Transverse colon (tissue), 4 donors: ENCODE measurements around the gene PSAP. TPM values are rescaled to one million over a fixed set of nuclear protein-coding genes. Genes with fewer than 3 reads are reported as not detected.

Source experiments
- DNase-seq: peaks from one replicate; pipeline ENCODE4 v3.0.0-alpha.2; 2019
- H3K27ac ChIP-seq, 4 donors: fragments of 200-600 bp; sonication (generic); 2 replicates each; pipeline ENCODE4 v1.5.1; 2016 to 2018; ENCODE audit warnings: inconsistent platforms in 4 of 4
- H3K27me3 ChIP-seq: fragments of 200-600 bp; sonication (generic); 2 replicates; pipeline ENCODE4 v1.5.1; 2017; ENCODE audit warnings: inconsistent platforms
- H3K36me3 ChIP-seq, 4 donors: fragments of 200-600 bp; sonication (generic); 2 replicates each; pipeline ENCODE4 v1.5.1; 2017 to 2019; ENCODE audit warnings: inconsistent platforms in 4 of 4
- H3K4me1 ChIP-seq, 4 donors: fragments of 200-600 bp; sonication (generic); 2 replicates each; pipeline ENCODE4 v1.5.1; 2017 to 2020; ENCODE audit warnings: inconsistent platforms in 4 of 4
- H3K4me3 ChIP-seq, 4 donors: fragments of 200-600 bp; sonication (generic); 1 replicate in 1 of 4; 2 replicates in 3 of 4; pipeline versions ENCODE4 v1.5.1 to v1.6.1; 2017 to 2019; ENCODE audit warnings: inconsistent platforms in 4 of 4
- H3K9me3 ChIP-seq, 2 donors: fragments of 200-600 bp; sonication (generic); 2 replicates each; pipeline ENCODE4 v1.5.1; 2017 to 2019; ENCODE audit warnings: inconsistent platforms in 2 of 2
- EP300 ChIP-seq: sonication (generic); formaldehyde crosslinking; IDR thresholded peaks from one replicate; pipeline ENCODE4 v1.6.1; 2017; ENCODE audit warnings: antibody characterized with exemption, low read depth
- POLR2A ChIP-seq: fragments of 450-650 bp; IDR thresholded peaks from one replicate; pipeline ENCODE4 v1.6.1; 2016; ENCODE audit warnings: antibody characterized with exemption, mild to moderate bottlenecking, moderate library complexity
- POLR2AphosphoS5 ChIP-seq, 3 donors: sonication (generic); formaldehyde crosslinking; IDR thresholded peaks; one replicate each; pipeline ENCODE4 v1.6.1; 2016; ENCODE audit warnings: antibody characterized with exemption in 3 of 3
- WGBS, 2 donors: methylation state at CpG; one replicate each; pipeline ENCODE4 v1.1.5; 2018; ENCODE audit warnings: low coverage in 1 of 2; 5-methylcytosine and 5-hydroxymethylcytosine counted together
- in situ Hi-C, 4 donors: fragments of 200-750 bp; cut with MboI; loops; one replicate each; pipeline versions ENCODE4 v1.15.0 to v1.15.1; 2017; ENCODE audit warnings: low sequenced_read_pairs in 3 of 4, low pct_ligation_motif_present in 1 of 4, low pct_unique_long_range_greater_than_20kb in 1 of 4
- intact Hi-C: fragments of 100-400 bp; cut with DNase I; formaldehyde crosslinking; loops from one replicate; pipeline ENCODE4 v1.15.1; 2023; ENCODE audit warnings: low total_unique reads
- total RNA-seq, 4 donors: library from RNA; depleted of rRNA; stranded (reverse); fragments of >200 nt; gene quantifications; one replicate each; pipeline ENCODE4 v1.1.0, GENCODE V29; 2016
- TF ChIP-seq, protein P1 (sequence below), 5 experiments: fragments of 200-600 bp in 3 of 5; fragments of 450-650 bp in 2 of 5; sonication (generic) in 3 of 5; IDR thresholded peaks; 1 replicate in 2 of 5; 2 replicates in 3 of 5; pipeline ENCODE4 v1.5.1; 2016 to 2017; ENCODE audit warnings: antibody characterized with exemption in 5 of 5, inconsistent platforms in 3 of 5, mild to moderate bottlenecking in 2 of 5, moderate library complexity in 1 of 5

PSAP gene
- total RNA-seq, 4 donors from 2014 or later = 383 to 667 (median 478) TPM

DNA sequence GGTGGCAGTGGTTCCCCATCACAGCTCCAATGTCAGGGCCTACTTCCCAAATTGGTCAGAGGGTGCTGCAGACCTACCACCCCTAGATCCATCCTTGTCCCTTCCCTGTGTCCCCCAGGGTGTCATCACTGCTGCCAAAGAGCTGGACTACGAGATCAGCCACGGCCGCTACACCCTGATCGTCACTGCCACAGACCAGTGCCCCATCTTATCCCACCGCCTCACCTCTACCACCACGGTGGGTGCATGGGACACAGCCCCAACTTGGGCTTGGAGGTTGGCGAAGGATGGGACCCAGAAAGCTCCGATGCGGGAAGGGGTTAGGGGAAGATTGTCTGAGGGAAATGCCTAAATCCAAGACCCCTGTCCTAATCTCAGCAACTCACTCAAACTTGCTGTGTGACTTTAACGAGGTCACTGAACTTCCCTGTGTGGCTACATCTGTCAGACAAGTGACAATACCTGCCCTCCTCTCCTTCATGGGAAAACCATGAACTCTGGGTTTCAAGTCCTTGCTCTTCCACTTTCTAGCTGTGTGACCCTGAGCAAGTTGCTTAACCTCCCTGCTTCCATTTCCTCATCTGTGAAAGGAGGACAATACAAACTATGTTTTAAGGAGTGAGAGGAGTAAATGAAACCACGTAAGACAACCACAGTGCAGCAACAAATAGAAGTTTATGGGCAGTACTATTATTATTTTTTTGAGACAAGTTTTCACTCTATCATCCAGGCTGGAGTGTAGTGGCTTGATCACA lies 72.8 kb downstream of the PSAP start:
- H3K9me3 ChIP-seq = no peaks in the 10 kb centered on the region
- no peak for TF ChIP-seq POLR2A
- in situ Hi-C loops = loop anchor here in 2 of 4 donors (10.0 kb wide), 2 partner anchors 53 to 63 kb away; partner anchors contain the start of gene C10orf105 (in 1 of the 2)
- WGBS, 2 donors = 94 to 100% methylated on average over 2 to 11 of the region's 11 CpGs
- H3K27me3 ChIP-seq = no peaks in the 10 kb centered on the region
- no peak overlapping the region for H3K4me3 ChIP-seq
- H3K36me3 ChIP-seq = no peaks in the 10 kb centered on the region
- DNase-seq = no peak
- H3K27ac ChIP-seq = no peak overlapping the region
- peaks cover 0 to 23% (median 12%) of the 10 kb centered on the region in 4 donors for H3K4me1 ChIP-seq
- intact Hi-C loops = no loop called here

DNA sequence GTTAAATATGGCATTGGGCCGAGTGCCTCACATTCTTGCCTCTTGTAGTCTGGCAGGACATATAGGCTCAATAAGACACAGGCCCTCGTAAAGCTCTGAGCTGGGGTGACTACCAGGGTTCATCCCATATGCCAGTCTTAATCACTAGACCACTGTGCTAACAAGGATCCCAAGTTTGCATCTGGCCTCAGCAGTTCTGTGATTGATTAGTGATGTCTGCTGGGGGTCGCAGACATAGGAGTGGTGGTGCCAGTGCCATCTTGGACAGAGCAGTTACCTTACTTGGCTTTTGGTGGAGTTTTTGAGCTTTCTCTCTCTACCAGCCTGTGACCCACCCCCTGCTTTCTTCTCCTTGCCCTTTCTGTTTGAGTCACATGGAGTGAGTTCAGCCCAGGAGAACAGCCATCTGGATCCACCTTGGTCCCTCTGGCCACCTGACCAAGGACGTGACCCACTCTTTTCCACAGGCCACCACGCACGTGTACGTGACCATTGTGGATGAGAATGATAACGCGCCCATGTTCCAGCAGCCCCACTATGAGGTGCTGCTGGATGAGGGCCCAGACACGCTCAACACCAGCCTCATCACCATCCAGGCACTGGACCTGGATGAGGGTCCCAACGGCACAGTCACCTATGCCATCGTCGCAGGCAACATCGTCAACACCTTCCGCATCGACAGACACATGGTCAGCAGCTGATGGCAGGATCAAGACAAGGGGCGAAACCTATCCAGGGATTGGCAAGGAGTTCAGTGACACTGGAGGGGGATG lies 73.7 kb downstream of the PSAP start:
- WGBS, 2 donors = 93 to 100% methylated on average over 7 to 17 of the region's 17 CpGs
- Histone ChIP-seq H3K9me3 (no peaks in the 10 kb centered on the region), H3K27ac (no peak overlapping the region), H3K27me3 (no peaks in the 10 kb centered on the region), H3K36me3 (no peaks in the 10 kb centered on the region), H3K4me1 (peaks cover 3 to 22% (median 18%) of the 10 kb centered on the region in 4 donors), H3K4me3 (no peak overlapping the region)
- no peak for TF ChIP-seq POLR2AphosphoS5 (IDR thresholded peaks at IDR 0.05)
- no peak for TF ChIP-seq POLR2A
- TF ChIP-seq, protein P1, sequence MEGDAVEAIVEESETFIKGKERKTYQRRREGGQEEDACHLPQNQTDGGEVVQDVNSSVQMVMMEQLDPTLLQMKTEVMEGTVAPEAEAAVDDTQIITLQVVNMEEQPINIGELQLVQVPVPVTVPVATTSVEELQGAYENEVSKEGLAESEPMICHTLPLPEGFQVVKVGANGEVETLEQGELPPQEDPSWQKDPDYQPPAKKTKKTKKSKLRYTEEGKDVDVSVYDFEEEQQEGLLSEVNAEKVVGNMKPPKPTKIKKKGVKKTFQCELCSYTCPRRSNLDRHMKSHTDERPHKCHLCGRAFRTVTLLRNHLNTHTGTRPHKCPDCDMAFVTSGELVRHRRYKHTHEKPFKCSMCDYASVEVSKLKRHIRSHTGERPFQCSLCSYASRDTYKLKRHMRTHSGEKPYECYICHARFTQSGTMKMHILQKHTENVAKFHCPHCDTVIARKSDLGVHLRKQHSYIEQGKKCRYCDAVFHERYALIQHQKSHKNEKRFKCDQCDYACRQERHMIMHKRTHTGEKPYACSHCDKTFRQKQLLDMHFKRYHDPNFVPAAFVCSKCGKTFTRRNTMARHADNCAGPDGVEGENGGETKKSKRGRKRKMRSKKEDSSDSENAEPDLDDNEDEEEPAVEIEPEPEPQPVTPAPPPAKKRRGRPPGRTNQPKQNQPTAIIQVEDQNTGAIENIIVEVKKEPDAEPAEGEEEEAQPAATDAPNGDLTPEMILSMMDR (IDR thresholded peaks at IDR 0.05) = no peak
- no peak for TF ChIP-seq EP300
- DNase-seq = no peak
- intact Hi-C loops = no loop called here
- in situ Hi-C loops = loop anchor here in 2 of 4 donors (10.0 kb wide), 2 partner anchors 53 to 63 kb away; partner anchors contain the start of gene C10orf105 (in 1 of the 2)

DNA sequence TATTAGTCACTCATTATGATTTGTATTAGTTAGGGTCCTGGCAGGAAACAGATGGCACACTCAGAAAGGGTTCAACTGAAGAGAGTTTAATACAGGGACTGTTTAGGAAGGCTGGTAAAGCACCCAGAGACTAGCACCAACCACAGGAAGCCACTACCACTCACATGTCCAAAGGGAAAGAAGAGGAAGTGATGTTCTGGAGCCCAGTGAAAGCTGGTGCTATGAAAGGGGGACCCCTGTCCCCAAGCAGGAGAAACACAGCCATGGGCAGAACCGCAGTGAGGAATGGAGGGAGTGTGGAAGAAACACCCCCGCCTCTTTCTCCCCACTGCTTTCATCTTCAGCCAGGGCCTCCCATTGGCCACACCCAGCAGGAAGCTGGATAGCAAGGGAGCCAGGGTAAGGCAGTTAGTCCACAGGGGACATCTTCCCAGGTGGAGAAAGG lies 74.5 kb downstream of the PSAP start:
- 40% methylated on average over 2 of the region's 2 CpGs; no CpG with 5 or more reads in 1 of the 2 donors for WGBS, 2 donors
- in situ Hi-C loops (loop anchor here in 2 of 4 donors (10.0 kb wide), 2 partner anchors 52 to 62 kb away; partner anchors contain the start of gene C10orf105 (in 1 of the 2)), intact Hi-C loops (no loop called here)
- Histone ChIP-seq H3K27ac (no peak overlapping the region), H3K27me3 (no peaks in the 10 kb centered on the region), H3K9me3 (no peaks in the 10 kb centered on the region), H3K4me3 (no peak overlapping the region), H3K36me3 (no peaks in the 10 kb centered on the region), H3K4me1 (peaks cover 11 to 31% (median 26%) of the 10 kb centered on the region in 4 donors)
- TF ChIP-seq EP300 (no peak), POLR2AphosphoS5 (IDR thresholded peaks at IDR 0.05) (no peak), POLR2A (no peak)
- TF ChIP-seq, protein P1 (IDR thresholded peaks at IDR 0.05) = no peak
- peak; percentile 36 for DNase-seq

DNA sequence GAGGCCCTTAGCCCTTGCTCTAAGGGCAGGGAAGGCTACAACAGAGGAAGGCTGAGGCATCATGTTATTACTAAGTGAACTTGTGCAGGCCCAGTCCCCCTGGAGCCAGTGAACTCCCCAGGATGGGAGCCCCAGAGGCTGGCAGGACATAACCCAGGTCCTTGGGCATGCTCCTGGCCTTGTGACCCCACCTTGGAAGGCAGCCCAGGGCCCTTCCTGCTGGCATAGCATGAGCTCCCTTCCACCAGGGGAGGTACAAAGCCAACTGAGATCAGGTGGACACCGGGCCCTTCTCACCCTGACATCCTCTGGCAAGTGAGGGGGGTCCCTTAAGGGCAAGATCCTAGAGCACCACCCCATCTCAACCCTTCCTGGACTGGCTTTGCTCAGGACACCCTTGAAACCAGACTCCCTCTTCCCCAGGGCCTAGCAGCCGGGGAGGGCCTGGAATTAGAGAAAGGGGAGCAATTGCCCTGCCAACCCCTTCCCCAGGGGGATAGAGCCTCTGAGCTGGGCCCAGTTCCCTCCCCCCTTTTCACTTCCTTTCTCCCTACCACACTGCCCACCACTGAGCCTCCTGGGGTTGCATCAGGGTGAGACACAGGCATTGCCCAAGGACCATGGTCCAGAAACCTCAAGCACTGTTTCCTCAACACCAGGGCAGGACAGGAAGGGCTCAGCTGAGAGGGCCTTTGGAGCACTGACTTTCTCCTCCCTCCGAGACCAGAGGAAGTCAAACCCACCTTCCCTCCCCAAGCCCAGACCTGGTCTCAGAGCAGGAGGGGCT lies 75.9 kb downstream of the PSAP start:
- H3K4me3 ChIP-seq = no peak overlapping the region
- WGBS, 2 donors = 72% methylated on average over 3 of the region's 3 CpGs; no CpG with 5 or more reads in 1 of the 2 donors
- H3K27me3 ChIP-seq = no peaks in the 10 kb centered on the region
- in situ Hi-C loops = loop anchor here in 2 of 4 donors (10.0 kb wide), 2 partner anchors 50 to 60 kb away; partner anchors contain the start of gene C10orf105 (in 1 of the 2)
- TF ChIP-seq, protein P1 (IDR thresholded peaks at IDR 0.05) = no peak
- no peak for TF ChIP-seq POLR2AphosphoS5 (IDR thresholded peaks at IDR 0.05)
- TF ChIP-seq EP300 = no peak
- no peak for TF ChIP-seq POLR2A
- intact Hi-C loops = loop anchor here (5.0 kb wide), 1 partner anchor 187 kb away; the partner anchor contains the start of gene CHST3
- peaks cover 25 to 45% (median 36%) of the 10 kb centered on the region in 4 donors for H3K4me1 ChIP-seq
- no peaks in the 10 kb centered on the region for H3K36me3 ChIP-seq
- H3K9me3 ChIP-seq = no peaks in the 10 kb centered on the region
- peak overlapping the region in 1 of 4 donors; percentile 93 for H3K27ac ChIP-seq
- peak; percentile 26 for DNase-seq
